H1 (cell line): ENCODE results near the gene CSRP1. TPM values are rescaled to one million over a fixed set of nuclear protein-coding genes. Genes with fewer than 3 reads are reported as not detected.

ENCODE experiments used
- CTCF ChIA-PET: fragments of 300-600 bp; sonication (Branson Sonifier 250); formaldehyde crosslinking; loops from one replicate; lab custom pipeline; 2021; ENCODE audit not compliant: partially characterized antibody; lab: Charles Lee
- POLR2A ChIA-PET: fragments of 300-600 bp; sonication (Branson Sonifier 250); formaldehyde crosslinking; loops from one replicate; lab custom pipeline; 2021; ENCODE audit warnings: inconsistent platforms; ENCODE audit not compliant: partially characterized antibody; lab: Charles Lee
- DNase-seq, 2 experiments: peaks; one replicate each; pipeline versions ENCODE4 v3.0.0 to v3.0.0-alpha.2; 2010 to 2022; ENCODE audit warnings: low spot score in 2 of 2, low read depth in 1 of 2, mixed read lengths in 1 of 2
- FAIRE-seq: peaks from 2 replicates; lab custom pipeline; 2011; peaks lifted over from hg19 to GRCh38; lab: Jason Lieb, UNC
- H2AFZ ChIP-seq: 2 replicates; pipeline ENCODE4 v1.8.1; 2012; ENCODE audit warnings: low read length, inconsistent platforms
- H2AK5ac ChIP-seq: 2 replicates; pipeline ENCODE4 v1.6.1; 2013; ENCODE audit warnings: low read depth, low read length
- H2BK120ac ChIP-seq: replicated peaks from 2 replicates; pipeline ENCODE3; 2013; ENCODE audit warnings: low read depth, low read length, inconsistent platforms
- H2BK12ac ChIP-seq: 2 replicates; pipeline ENCODE4 v1.6.1; 2013; ENCODE audit warnings: low read depth, low read length
- H2BK15ac ChIP-seq: 2 replicates; pipeline ENCODE4 v1.6.1; 2013; ENCODE audit warnings: low read length
- H2BK20ac ChIP-seq: 2 replicates; pipeline ENCODE4 v1.6.1; 2013; ENCODE audit warnings: low read length
- H2BK5ac ChIP-seq: 2 replicates; pipeline ENCODE4 v1.6.1; 2013; ENCODE audit warnings: low read depth, low read length
- H3K14ac ChIP-seq: 2 replicates; pipeline ENCODE4 v1.6.1; 2013; ENCODE audit warnings: inconsistent platforms; ENCODE audit not compliant: insufficient read length
- H3K18ac ChIP-seq: 2 replicates; pipeline ENCODE4 v1.6.1; 2013; ENCODE audit warnings: low read length; ENCODE audit errors: extremely low read depth
- H3K23ac ChIP-seq: 2 replicates; pipeline ENCODE4 v1.6.1; 2013; ENCODE audit warnings: inconsistent platforms; ENCODE audit not compliant: insufficient read length
- H3K23me2 ChIP-seq: 2 replicates; pipeline ENCODE4 v1.6.1; 2013; ENCODE audit warnings: low read depth, low read length
- H3K27ac ChIP-seq: 2 replicates; pipeline ENCODE4 v1.6.1; 2011; ENCODE audit warnings: low read depth, low read length, inconsistent platforms
- H3K27me3 ChIP-seq, 4 experiments: replicated peaks in 1 of 4; 1 replicate in 1 of 4; 2 replicates in 3 of 4; pipeline versions ENCODE4 v1.6.1 to v1.8.1; 2011 to 2013; ENCODE audit warnings: low read length in 3 of 4, mild to moderate bottlenecking in 3 of 4, inconsistent platforms in 2 of 4, mixed read lengths in 2 of 4, moderate library complexity in 1 of 4; ENCODE audit not compliant: control insufficient read depth in 3 of 4, insufficient read depth in 3 of 4; ENCODE audit errors: extremely low read depth in 1 of 4
- H3K36me3 ChIP-seq, 4 experiments: 2 replicates each; pipeline versions ENCODE4 v1.6.1 to v1.8.1; 2011 to 2013; ENCODE audit warnings: mild to moderate bottlenecking in 4 of 4, low read length in 3 of 4, moderate library complexity in 2 of 4, control low read depth in 1 of 4, inconsistent platforms in 1 of 4; ENCODE audit not compliant: insufficient read depth in 4 of 4, control insufficient read depth in 2 of 4
- H3K4ac ChIP-seq: replicated peaks from 2 replicates; pipeline ENCODE3; 2013; ENCODE audit warnings: low read length, low read depth, mixed read lengths, inconsistent platforms; ENCODE audit not compliant: insufficient read length
- H3K4me1 ChIP-seq, 4 experiments: replicated peaks in 1 of 4; 1 replicate in 1 of 4; 2 replicates in 3 of 4; pipeline versions ENCODE4 v1.6.1 to v1.8.1; 2011 to 2013; ENCODE audit warnings: low read length in 3 of 4, inconsistent platforms in 2 of 4, mixed read lengths in 1 of 4; ENCODE audit not compliant: insufficient read depth in 4 of 4, control insufficient read depth in 3 of 4
- H3K4me2 ChIP-seq, 2 experiments: 2 replicates each; pipeline versions ENCODE4 v1.6.1 to v1.8.1; 2011 to 2013; ENCODE audit warnings: low read depth in 2 of 2, low read length in 2 of 2, control low read depth in 1 of 2, inconsistent platforms in 1 of 2, mild to moderate bottlenecking in 1 of 2; ENCODE audit not compliant: insufficient read depth in 1 of 2
- H3K4me3 ChIP-seq, 4 experiments: fragments of 200-600, 300-600 bp in 1 of 4; sonication (generic), shearing (Covaris generic), sonication (Bioruptor Twin) in 1 of 4; 2 replicates each; pipeline versions ENCODE4 v1.5.1 to v1.8.1; 2011 to 2016; ENCODE audit warnings: low read length in 4 of 4, low read depth in 3 of 4, control low read depth in 2 of 4, inconsistent platforms in 2 of 4, mild to moderate bottlenecking in 2 of 4, mixed read lengths in 1 of 4, moderate library complexity in 1 of 4; ENCODE audit not compliant: insufficient read depth in 2 of 4; ENCODE audit errors: extremely low read depth in 1 of 4
- H3K56ac ChIP-seq: replicated peaks from 2 replicates; pipeline ENCODE3; 2013; ENCODE audit warnings: low read depth, mild to moderate bottlenecking, mixed read lengths, low read length, inconsistent platforms; ENCODE audit not compliant: insufficient read length
- H3K79me1 ChIP-seq: 2 replicates; pipeline ENCODE4 v1.6.1; 2013; ENCODE audit warnings: low read depth, low read length, control low read depth
- H3K79me2 ChIP-seq, 2 experiments: 2 replicates each; pipeline versions ENCODE4 v1.6.1 to v1.8.1; 2012 to 2013; ENCODE audit warnings: low read length in 2 of 2, mild to moderate bottlenecking in 2 of 2, inconsistent platforms in 1 of 2; ENCODE audit not compliant: insufficient read depth in 2 of 2, control insufficient read depth in 1 of 2
- H3K9ac ChIP-seq, 4 experiments: replicated peaks in 1 of 4; 1 replicate in 1 of 4; 2 replicates in 3 of 4; pipeline versions ENCODE4 v1.6.1 to v1.8.1; 2011 to 2013; ENCODE audit warnings: low read depth in 3 of 4, low read length in 3 of 4, control low read depth in 2 of 4, mild to moderate bottlenecking in 2 of 4, moderate library complexity in 2 of 4, inconsistent platforms in 1 of 4; ENCODE audit errors: extremely low read depth in 1 of 4
- H3K9me3 ChIP-seq, 2 experiments: 2 replicates each; pipeline versions ENCODE4 v1.6.1 to v1.8.1; 2012 to 2013; ENCODE audit warnings: mild to moderate bottlenecking in 2 of 2, moderate library complexity in 2 of 2, control low read depth in 1 of 2, inconsistent platforms in 1 of 2, low read depth in 1 of 2, low read length in 1 of 2, mixed read lengths in 1 of 2; ENCODE audit not compliant: insufficient read depth in 2 of 2
- H4K20me1 ChIP-seq, 2 experiments: replicated peaks in 1 of 2; 2 replicates each; pipeline versions ENCODE3 to v1.8.1; 2011 to 2013; ENCODE audit warnings: inconsistent platforms in 2 of 2, low read length in 2 of 2, mild to moderate bottlenecking in 1 of 2; ENCODE audit not compliant: insufficient read depth in 2 of 2, control insufficient read depth in 1 of 2
- H4K5ac ChIP-seq: 2 replicates; pipeline ENCODE4 v1.6.1; 2013; ENCODE audit warnings: low read length, low read depth, mixed read lengths, inconsistent platforms; ENCODE audit not compliant: insufficient read length
- H4K8ac ChIP-seq: 2 replicates; pipeline ENCODE4 v1.8.0; 2013; ENCODE audit warnings: mild to moderate bottlenecking, moderate library complexity, low read length, inconsistent platforms; ENCODE audit not compliant: insufficient read depth; ENCODE audit errors: extremely low read depth
- H4K91ac ChIP-seq: replicated peaks from 2 replicates; pipeline ENCODE3; 2013; ENCODE audit warnings: low read length, mixed read lengths, inconsistent platforms; ENCODE audit not compliant: insufficient read length
- ATF3 ChIP-seq: IDR thresholded peaks from 2 replicates; pipeline ENCODE4 v1.6.1; 2011; ENCODE audit warnings: low read depth, mild to moderate bottlenecking, low read length; ENCODE audit not compliant: insufficient read depth
- CBX5 ChIP-seq: fragments of 300-800, 300-1000 bp; sonication (generic); IDR thresholded peaks from 2 replicates; pipeline ENCODE4 v1.7.1; 2016; ENCODE audit warnings: antibody characterized with exemption, low read length, low read depth
- EP300 ChIP-seq, 2 experiments: IDR thresholded peaks; 1 replicate in 1 of 2; 2 replicates in 1 of 2; pipeline ENCODE4 v1.6.1; 2011 to 2012; ENCODE audit warnings: low read depth in 2 of 2, low read length in 2 of 2, mild to moderate bottlenecking in 2 of 2, borderline replicate concordance in 1 of 2, inconsistent platforms in 1 of 2, moderate library complexity in 1 of 2
- EZH2 ChIP-seq: fragments of 200-600 bp; sonication (generic); IDR thresholded peaks from 2 replicates; pipeline ENCODE4 v1.7.1; 2012; ENCODE audit warnings: low read depth, mild to moderate bottlenecking, moderate library complexity, low read length, inconsistent platforms; ENCODE audit not compliant: severe bottlenecking
- KDM5A ChIP-seq: fragments of 200-600 bp; IDR thresholded peaks from 2 replicates; pipeline ENCODE4 v1.7.1; 2012; ENCODE audit warnings: mild to moderate bottlenecking, low read length, inconsistent platforms, mixed read lengths
- MAFK ChIP-seq: IDR thresholded peaks from 2 replicates; pipeline ENCODE4 v1.6.1; 2012; ENCODE audit warnings: low read depth, mild to moderate bottlenecking, improper control_type of control experiment, low read length
- RBBP5 ChIP-seq: IDR thresholded peaks from 2 replicates; pipeline ENCODE4 v1.7.1; 2012; ENCODE audit warnings: low read depth, mild to moderate bottlenecking, inconsistent platforms, low read length, moderate library complexity, borderline replicate concordance
- RXRA ChIP-seq: IDR thresholded peaks from 2 replicates; pipeline ENCODE4 v1.6.1; 2011; ENCODE audit warnings: low read depth, mild to moderate bottlenecking, low read length, moderate library complexity; ENCODE audit not compliant: insufficient read depth
- SIN3A ChIP-seq, 2 experiments: IDR thresholded peaks in 1 of 2; conservative IDR thresholded peaks in 1 of 2; 2 replicates each; pipeline ENCODE4 v1.6.1; 2011 to 2012; ENCODE audit warnings: low read length in 2 of 2, improper control_type of control experiment in 1 of 2, low read depth in 1 of 2, mild to moderate bottlenecking in 1 of 2
- SP2 ChIP-seq: IDR thresholded peaks from 2 replicates; pipeline ENCODE4 v1.6.1; 2012; ENCODE audit warnings: mild to moderate bottlenecking, low read length, inconsistent platforms
- WGBS, 2 experiments: shearing (Covaris generic) in 1 of 2; methylation state at CpG; one replicate each; pipeline versions ENCODE4 v1.1.6 to v1.1.7; 2013 to 2015; ENCODE audit warnings: low lambda C conversion rate in 2 of 2, mixed read lengths in 2 of 2, inconsistent platforms in 1 of 2, low coverage in 1 of 2, missing lambda C conversion rate in 1 of 2; ENCODE audit not compliant: insufficient replicate concordance in 2 of 2, insufficient coverage in 1 of 2, insufficient read length in 1 of 2; ENCODE audit errors: extremely low coverage in 1 of 2, missing lambda C conversion rate in 1 of 2; 5-methylcytosine and 5-hydroxymethylcytosine counted together
- polyA plus RNA-seq, 7 experiments: library from polyadenylated mRNA; depleted of rRNA in 3 of 7; stranded (reverse) in 5 of 7; unstranded in 2 of 7; fragments of >200 nt in 5 of 7; fragments of 200-250 nt in 2 of 7; gene quantifications; 1 replicate in 5 of 7; 2 replicates in 1 of 7; 4 replicates in 1 of 7; pipeline versions ENCODE4 v1.2.1 to v1.2.3, GENCODE V29; 2011 to 2013; ENCODE audit warnings: missing spikeins in 2 of 7, mixed read lengths in 2 of 7
- total RNA-seq: library from RNA; stranded (reverse); fragmentation: NEBNext Ultra II Directional; extraction: Animal tissue kit (Norgen Biotek cat#: 25700); gene quantifications from 2 replicates; pipeline ENCODE4 v1.2.1, GENCODE V29; 2021
- TF ChIP-seq, protein P1 (sequence below): IDR thresholded peaks from 2 replicates; pipeline ENCODE4 v1.6.1; 2012; ENCODE audit warnings: low read length, inconsistent platforms

The CSRP1 gene
- total and polyA plus RNA-seq, 2 of the 8 experiments (the other 6 are each of a cell fraction or from before 2014, with no cell fraction given), result 14.2 to 22.3 TPM

DNA sequence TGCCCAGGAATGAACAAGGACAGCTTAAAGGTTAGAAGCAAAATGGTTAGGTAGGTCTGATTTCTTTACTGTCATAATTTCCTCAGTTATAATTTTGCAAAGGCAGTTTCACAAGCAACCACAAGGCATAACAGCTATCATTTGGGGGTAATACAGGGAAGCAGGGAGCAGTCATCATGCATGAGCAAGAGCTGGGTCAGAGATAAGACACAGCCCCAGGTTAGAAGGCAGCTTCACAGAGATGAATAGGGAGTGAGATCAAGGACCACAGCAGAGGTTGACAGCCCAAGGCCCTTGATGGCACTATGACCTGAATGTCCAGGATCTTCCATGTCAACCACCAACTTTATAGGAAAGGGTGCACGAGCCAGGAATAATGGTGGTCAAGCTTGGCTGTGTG lies 9.0 kb upstream of the CSRP1 start:
- no peak overlapping the region for H4K91ac ChIP-seq
- ChIA-PET POLR2A (interaction anchor here (6.3 kb wide), 1 partner anchor 15 kb away, joined by 52 read pairs; no protein-coding TSS in a partner anchor), CTCF (interaction anchor here (0.6 to 43.8 kb wide), 11 partner anchors 10 to 1223 kb away, joined by 3 to 929 read pairs (median 5); partner anchors contain the start of genes CSRP1 and NAV1)
- H3K27ac ChIP-seq, result no peak overlapping the region
- H3K18ac ChIP-seq, result no peak overlapping the region
- H3K4me1 ChIP-seq, result peaks cover 3 to 5% (median 5%) of the 10 kb centered on the region in 4 experiments; a peak in 6 of 7 replicates
- H4K20me1 ChIP-seq, result no peaks in the 10 kb centered on the region
- H3K4me2 ChIP-seq, result no peak overlapping the region
- no peak overlapping the region for H4K8ac ChIP-seq
- no peak overlapping the region for H3K56ac ChIP-seq
- no peak overlapping the region for H2BK15ac ChIP-seq
- no peaks in the 10 kb centered on the region for H3K36me3 ChIP-seq
- 86% methylated on average over 1 of the region's 1 CpG; no CpG with 5 or more reads in 1 of the 2 experiments for WGBS, 2 experiments
- H2BK120ac ChIP-seq, result no peak overlapping the region
- no peak overlapping the region for H2AFZ ChIP-seq
- no peak for DNase-seq
- H3K4ac ChIP-seq, result no peak overlapping the region
- no peak overlapping the region for H4K5ac ChIP-seq
- H3K9me3 ChIP-seq, result no peaks in the 10 kb centered on the region
- no peak overlapping the region for H3K9ac ChIP-seq
- no peaks in the 10 kb centered on the region for H3K79me1 ChIP-seq
- no peak overlapping the region for H3K4me3 ChIP-seq
- H3K23me2 ChIP-seq, result no peaks in the 10 kb centered on the region
- no peaks in the 10 kb centered on the region for H3K27me3 ChIP-seq
- no peak overlapping the region for H2AK5ac ChIP-seq
- H3K14ac ChIP-seq, result no peak overlapping the region
- H2BK5ac ChIP-seq, result no peak overlapping the region
- H2BK12ac ChIP-seq, result no peak overlapping the region
- H3K23ac ChIP-seq, result no peak overlapping the region
- FAIRE-seq, result no peak
- no peaks in the 10 kb centered on the region for H3K79me2 ChIP-seq
- H2BK20ac ChIP-seq, result no peak overlapping the region
- TF ChIP-seq KDM5A, result no peak
- no peak for TF ChIP-seq CBX5
- no peak for TF ChIP-seq MAFK
- TF ChIP-seq, protein P1, sequence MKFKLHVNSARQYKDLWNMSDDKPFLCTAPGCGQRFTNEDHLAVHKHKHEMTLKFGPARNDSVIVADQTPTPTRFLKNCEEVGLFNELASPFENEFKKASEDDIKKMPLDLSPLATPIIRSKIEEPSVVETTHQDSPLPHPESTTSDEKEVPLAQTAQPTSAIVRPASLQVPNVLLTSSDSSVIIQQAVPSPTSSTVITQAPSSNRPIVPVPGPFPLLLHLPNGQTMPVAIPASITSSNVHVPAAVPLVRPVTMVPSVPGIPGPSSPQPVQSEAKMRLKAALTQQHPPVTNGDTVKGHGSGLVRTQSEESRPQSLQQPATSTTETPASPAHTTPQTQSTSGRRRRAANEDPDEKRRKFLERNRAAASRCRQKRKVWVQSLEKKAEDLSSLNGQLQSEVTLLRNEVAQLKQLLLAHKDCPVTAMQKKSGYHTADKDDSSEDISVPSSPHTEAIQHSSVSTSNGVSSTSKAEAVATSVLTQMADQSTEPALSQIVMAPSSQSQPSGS, result no peak
- no peak for TF ChIP-seq EP300 (IDR thresholded peaks at IDR 0.05; ENCODE audit: borderline replicate concordance in 1 of 2, low read depth in 2 of 2, low read length in 2 of 2)
- no peak for TF ChIP-seq EZH2
- no peak for TF ChIP-seq RXRA
- TF ChIP-seq RBBP5, result no peak
- TF ChIP-seq SIN3A (conservative IDR thresholded peaks at IDR 0.05 in 1 of 2, IDR thresholded peaks at IDR 0.05 in 1 of 2; ENCODE audit: low read depth in 1 of 2, low read length in 2 of 2), result no peak
- TF ChIP-seq ATF3, result no peak
- no peak for TF ChIP-seq SP2
